Tibial artery (tissue), 4 donors: ENCODE results near the gene CHTF18.

Experiments
- DNase-seq, 2 donors: peaks; one replicate each; pipeline ENCODE4 v3.0.0-alpha.2; 2019
- H3K27ac ChIP-seq, 2 donors: fragments of 200-600 bp; sonication (generic) in 1 of 2; 1 replicate in 1 of 2; 2 replicates in 1 of 2; pipeline ENCODE4 v1.5.1; 2018 to 2019; ENCODE audit warnings: mild to moderate bottlenecking in 1 of 2
- H3K27me3 ChIP-seq, 2 donors: fragments of 200-600 bp; sonication (generic) in 1 of 2; one replicate each; pipeline versions ENCODE4 v1.5.1 to v1.6.0; 2016 to 2019
- H3K36me3 ChIP-seq, 3 donors: fragments of 200-600 bp; sonication (generic) in 2 of 3; one replicate each; pipeline ENCODE4 v1.5.1; 2016 to 2019; ENCODE audit warnings: mild to moderate bottlenecking in 2 of 3
- H3K4me1 ChIP-seq, 4 donors: fragments of 200-600 bp; sonication (generic) in 2 of 4; 1 replicate in 3 of 4; 2 replicates in 1 of 4; pipeline ENCODE4 v1.5.1; 2016 to 2019
- H3K4me3 ChIP-seq, 2 donors: fragments of 200-600 bp; sonication (generic) in 1 of 2; 1 replicate in 1 of 2; 2 replicates in 1 of 2; pipeline ENCODE4 v1.5.1; 2018 to 2019; ENCODE audit warnings: mild to moderate bottlenecking in 2 of 2
- H3K9me3 ChIP-seq, 3 donors: fragments of 200-600 bp; sonication (generic) in 1 of 3; one replicate each; pipeline ENCODE4 v1.5.1; 2016 to 2019
- CTCF ChIP-seq, 2 experiments: fragments of 200-600 bp in 1 of 2; fragments of 450-650 bp in 1 of 2; IDR thresholded peaks; one replicate each; pipeline ENCODE4 v1.5.1; 2017 to 2019; ENCODE audit warnings: antibody characterized with exemption in 2 of 2, mild to moderate bottlenecking in 1 of 2, moderate library complexity in 1 of 2
- intact Hi-C: fragments of 100-400 bp; cut with DNase I; formaldehyde crosslinking; loops from one replicate; pipeline ENCODE4 v1.15.0; 2023; ENCODE audit warnings: low total_unique reads

The CHTF18 gene

GRCh38 chr16:843771-844170, 55.4 kb downstream of the CHTF18 start:
- no peaks in the 10 kb centered on the region for H3K36me3 ChIP-seq
- H3K9me3 ChIP-seq: no peaks in the 10 kb centered on the region
- no peak for DNase-seq
- no peak overlapping the region for H3K4me3 ChIP-seq
- no peaks in the 10 kb centered on the region for H3K4me1 ChIP-seq
- intact Hi-C loops: no loop called here
- peaks cover 0 to 42% of the 10 kb centered on the region in 2 donors for H3K27me3 ChIP-seq
- no peak overlapping the region for H3K27ac ChIP-seq
- TF ChIP-seq CTCF (IDR thresholded peaks at IDR 0.05): no peak

- no peak for DNase-seq
Measured at GRCh38 chr16:844638-845350, 56.4 kb downstream of the CHTF18 start.

GRCh38 chr16:845351-845745, 56.9 kb downstream of the CHTF18 start:
- no peak overlapping the region for H3K4me3 ChIP-seq
- no peaks in the 10 kb centered on the region for H3K9me3 ChIP-seq
- TF ChIP-seq CTCF (IDR thresholded peaks at IDR 0.05): no peak
- DNase-seq: no peak
- intact Hi-C loops: no loop called here
- peaks cover 0 to 29% of the 10 kb centered on the region in 2 donors for H3K27me3 ChIP-seq
- no peaks in the 10 kb centered on the region for H3K4me1 ChIP-seq
- H3K36me3 ChIP-seq: no peaks in the 10 kb centered on the region
- no peak overlapping the region for H3K27ac ChIP-seq

More at GRCh38 chr16:844638-845350, 56.4 kb downstream of the CHTF18 start:
- Histone ChIP-seq H3K27me3 (peaks cover 0 to 35% of the 10 kb centered on the region in 2 donors), H3K4me3 (no peak overlapping the region), H3K9me3 (no peaks in the 10 kb centered on the region), H3K4me1 (no peaks in the 10 kb centered on the region), H3K27ac (no peak overlapping the region), H3K36me3 (no peaks in the 10 kb centered on the region)
- intact Hi-C loops: no loop called here
- no peak for TF ChIP-seq CTCF (IDR thresholded peaks at IDR 0.05)

DNA sequence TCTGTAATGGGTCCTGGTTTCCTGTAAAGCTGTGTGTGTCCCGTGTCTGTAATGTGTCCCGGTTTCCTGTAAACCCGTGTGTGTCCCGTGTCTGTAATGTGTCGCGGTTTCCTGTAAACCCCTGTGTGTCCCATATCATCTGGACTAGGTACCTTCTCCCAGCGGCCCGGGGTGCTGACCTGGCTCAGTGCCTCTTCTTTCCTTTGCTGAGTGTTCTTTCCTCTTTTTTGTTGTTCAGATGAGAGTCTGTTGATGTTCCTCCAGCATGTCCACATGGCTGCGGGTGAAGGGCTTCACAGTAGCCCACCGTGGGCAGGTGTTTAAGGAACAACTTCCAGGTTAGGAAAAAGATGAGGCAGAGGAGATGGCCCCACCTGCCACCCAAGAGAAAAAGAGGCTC, 58.7 kb downstream of the CHTF18 start:
- Histone ChIP-seq H3K36me3 (no peaks in the 10 kb centered on the region), H3K27ac (no peak overlapping the region), H3K4me1 (no peaks in the 10 kb centered on the region), H3K27me3 (peaks cover 0 to 11% of the 10 kb centered on the region in 2 donors), H3K9me3 (no peaks in the 10 kb centered on the region), H3K4me3 (no peak overlapping the region)
- no peak for TF ChIP-seq CTCF (IDR thresholded peaks at IDR 0.05)
- no peak for DNase-seq
- intact Hi-C loops: no loop called here
